HCT116 (cell line): ENCODE results near the gene ALDH4A1.

Experiments used
- EZH2phosphoT487 ChIP-seq: fragments of 200-600 bp; IDR thresholded peaks from 2 replicates; pipeline ENCODE4 v1.6.1; 2018; ENCODE audit warnings: antibody characterized with exemption, borderline replicate concordance
- MAX ChIP-seq: IDR thresholded peaks from 2 replicates; pipeline ENCODE4 v1.6.1; 2012
- RAD21 ChIP-seq: IDR thresholded peaks from 2 replicates; pipeline ENCODE4 v1.6.1; 2012; ENCODE audit warnings: low read depth, mild to moderate bottlenecking
- YY1 ChIP-seq: IDR thresholded peaks from 2 replicates; pipeline ENCODE4 v1.6.1; 2011; ENCODE audit warnings: low read length, low read depth, moderate library complexity, mild to moderate bottlenecking; ENCODE audit not compliant: insufficient replicate concordance; ENCODE audit errors: extremely low read depth
- TF ChIP-seq, protein P1 (sequence below), 3 experiments: fragments of 200-600 bp in 1 of 3; sonication (generic) in 1 of 3; IDR thresholded peaks in 2 of 3; conservative IDR thresholded peaks in 1 of 3; 2 replicates each; pipeline ENCODE4 v1.5.1; 2012 to 2017; ENCODE audit warnings: low read depth in 2 of 3, low read length in 2 of 3, antibody characterized with exemption in 1 of 3, borderline replicate concordance in 1 of 3, control low read depth in 1 of 3, mild to moderate bottlenecking in 1 of 3, mixed read lengths in 1 of 3, mixed run types in 1 of 3, moderate library complexity in 1 of 3; ENCODE audit not compliant: insufficient read depth in 1 of 3

DNA sequence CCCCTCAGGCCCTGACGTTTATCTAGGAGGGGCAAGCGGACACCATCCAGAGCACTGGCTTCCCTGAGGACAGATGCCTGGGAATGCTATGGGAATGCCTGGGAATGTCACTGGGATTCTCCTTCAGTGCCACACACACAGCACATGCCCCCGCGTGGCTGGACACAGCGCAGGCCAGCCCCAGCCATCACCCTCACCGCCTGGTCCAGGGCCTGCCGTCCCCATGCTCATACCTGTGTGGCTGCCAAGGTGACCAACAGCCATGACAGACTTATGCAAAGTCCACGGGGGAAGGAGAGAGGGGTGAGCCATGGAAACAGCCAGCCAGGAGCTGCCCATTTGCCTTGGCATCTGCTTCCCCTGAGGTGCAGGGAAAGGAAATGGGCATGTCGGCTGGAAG lies 37.2 kb downstream of the ALDH4A1 start:
- TF ChIP-seq, protein P1, sequence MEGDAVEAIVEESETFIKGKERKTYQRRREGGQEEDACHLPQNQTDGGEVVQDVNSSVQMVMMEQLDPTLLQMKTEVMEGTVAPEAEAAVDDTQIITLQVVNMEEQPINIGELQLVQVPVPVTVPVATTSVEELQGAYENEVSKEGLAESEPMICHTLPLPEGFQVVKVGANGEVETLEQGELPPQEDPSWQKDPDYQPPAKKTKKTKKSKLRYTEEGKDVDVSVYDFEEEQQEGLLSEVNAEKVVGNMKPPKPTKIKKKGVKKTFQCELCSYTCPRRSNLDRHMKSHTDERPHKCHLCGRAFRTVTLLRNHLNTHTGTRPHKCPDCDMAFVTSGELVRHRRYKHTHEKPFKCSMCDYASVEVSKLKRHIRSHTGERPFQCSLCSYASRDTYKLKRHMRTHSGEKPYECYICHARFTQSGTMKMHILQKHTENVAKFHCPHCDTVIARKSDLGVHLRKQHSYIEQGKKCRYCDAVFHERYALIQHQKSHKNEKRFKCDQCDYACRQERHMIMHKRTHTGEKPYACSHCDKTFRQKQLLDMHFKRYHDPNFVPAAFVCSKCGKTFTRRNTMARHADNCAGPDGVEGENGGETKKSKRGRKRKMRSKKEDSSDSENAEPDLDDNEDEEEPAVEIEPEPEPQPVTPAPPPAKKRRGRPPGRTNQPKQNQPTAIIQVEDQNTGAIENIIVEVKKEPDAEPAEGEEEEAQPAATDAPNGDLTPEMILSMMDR (IDR thresholded peaks at IDR 0.05 in 2 of 3, conservative IDR thresholded peaks at IDR 0.05 in 1 of 3; ENCODE audit: borderline replicate concordance in 1 of 3, insufficient read depth in 1 of 3, low read depth in 2 of 3, low read length in 2 of 3) = no peak
- TF ChIP-seq RAD21 (no peak), EZH2phosphoT487 (no peak), YY1 (no peak), MAX (no peak)
